HG02970 (cell line): Measurements from ENCODE around the gene FERMT2.
"Not testable (repeated sequence)": the region's sequence is repeated elsewhere in the genome, so short reads cannot be mapped to it uniquely, and the experiment has no call there.

Experiments used
- ATAC-seq: cut with Tn5 transposase; IDR thresholded peaks from one replicate; pipeline ENCODE4 v1.9.1; 2021; ENCODE audit warnings: mild to moderate bottlenecking, moderate library complexity, moderate number of reproducible peaks; ENCODE audit not compliant: unreplicated experiment, low FRiP score

Gene FERMT2

DNA sequence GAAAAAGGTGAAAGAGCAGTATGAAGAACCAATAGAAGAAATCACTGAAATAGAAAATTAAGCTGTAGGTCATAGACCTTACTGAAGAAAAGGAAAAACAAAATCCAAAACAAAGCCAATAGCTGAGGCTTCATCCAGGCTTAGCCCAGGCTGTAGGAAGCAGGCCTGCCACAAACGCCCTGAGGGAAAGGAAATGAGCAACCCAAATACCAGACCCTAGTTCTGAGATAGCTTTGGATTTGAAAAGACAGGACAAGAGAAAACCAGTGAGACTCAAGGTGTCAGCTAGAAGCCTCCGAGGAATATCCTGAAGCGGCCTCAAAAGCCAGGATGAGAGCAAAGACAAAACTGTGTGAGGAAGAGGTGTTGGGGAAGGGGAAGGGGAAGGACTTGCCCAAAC lies 79.2 kb downstream of the FERMT2 start:
- no peak for ATAC-seq

DNA sequence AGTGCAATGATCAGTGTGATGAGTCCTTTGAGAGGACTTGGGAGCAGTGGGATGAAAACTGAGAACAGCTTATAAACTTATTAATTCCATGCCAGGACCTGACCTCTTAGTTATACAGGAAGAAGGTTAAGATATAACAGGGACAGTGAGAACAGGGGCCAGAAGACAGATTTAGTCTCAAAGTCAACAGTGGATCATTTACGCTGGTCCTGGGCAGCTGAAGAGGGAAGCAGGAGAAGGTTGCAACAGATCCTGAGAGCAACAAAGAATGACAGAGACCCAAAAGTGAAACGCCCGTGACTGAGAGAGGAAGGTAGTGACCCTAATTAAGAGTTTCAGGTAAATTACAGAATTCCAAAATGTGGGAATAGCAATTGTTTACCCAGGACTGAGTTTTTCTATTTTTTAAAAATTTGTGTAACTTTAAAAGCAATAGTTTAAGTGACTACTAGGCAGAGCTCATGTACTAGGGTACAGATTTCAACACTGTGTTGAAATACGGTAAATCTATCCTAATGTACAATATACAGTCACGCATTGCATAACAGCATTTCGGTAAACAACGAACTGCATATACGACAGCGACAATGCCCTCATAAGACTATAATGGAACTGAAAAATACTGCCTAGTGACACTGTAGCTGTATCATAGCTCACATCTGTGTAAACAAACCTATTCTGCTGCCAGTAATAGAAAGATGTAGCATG lies 81.8 kb downstream of the FERMT2 start:
- ATAC-seq = no peak

DNA sequence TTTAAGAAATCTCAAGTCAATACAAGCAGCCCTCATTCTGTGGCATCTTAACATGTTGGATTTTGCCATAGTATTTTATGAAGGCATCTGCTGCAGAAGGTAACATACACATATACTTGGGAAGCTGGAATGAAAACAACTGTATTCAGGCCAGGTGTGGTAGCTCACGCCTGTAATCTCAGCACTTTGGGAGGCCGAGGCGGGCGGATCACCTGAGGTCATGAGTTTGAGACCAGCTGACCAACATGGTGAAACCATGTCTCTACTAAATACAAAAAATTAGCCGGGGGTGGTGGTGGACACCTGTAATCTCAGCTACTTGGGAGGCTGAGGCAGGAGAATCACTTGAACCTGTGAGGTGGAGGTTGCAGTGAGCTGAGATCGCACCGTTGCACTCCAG lies 86.0 kb downstream of the FERMT2 start:
- ATAC-seq = not testable (repeated sequence)

GRCh38 chr14:52863334-52863700 lies 87.5 kb downstream of the FERMT2 start:
- ATAC-seq = no peak

DNA sequence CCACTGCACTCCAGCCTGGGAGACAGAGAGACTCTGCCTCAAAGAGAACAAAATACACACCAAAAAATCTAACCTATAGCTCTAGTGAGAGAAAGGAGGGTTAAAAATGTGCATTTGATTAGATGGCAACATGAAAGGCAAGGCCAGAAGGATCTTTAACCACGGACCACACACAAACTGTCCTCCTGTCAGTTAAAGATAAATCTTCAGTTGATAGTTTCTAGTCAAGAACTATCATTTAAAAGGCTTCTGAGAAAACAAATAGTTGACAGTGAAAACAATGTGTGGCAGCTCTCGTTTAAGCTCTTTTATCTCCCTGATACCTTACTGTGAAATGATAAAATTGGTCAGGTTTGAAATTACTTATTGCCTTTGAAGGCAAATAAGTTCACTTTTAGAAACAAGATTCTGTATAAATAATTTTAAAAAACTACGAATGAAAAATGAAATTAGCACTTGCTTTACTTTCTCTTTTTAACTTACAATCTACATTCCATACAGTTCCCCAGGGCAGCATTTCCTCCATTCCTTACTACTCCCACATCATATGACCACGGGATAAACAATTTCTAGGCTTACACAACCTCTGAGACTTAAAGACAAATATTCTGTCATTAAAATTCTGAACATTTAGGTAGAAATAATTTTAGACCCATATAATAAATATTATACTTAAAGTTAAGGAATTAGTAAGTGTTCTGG lies 88.1 kb downstream of the FERMT2 start:
- ATAC-seq = no peak

GRCh38 chr14:52861403-52861802 lies 89.4 kb downstream of the FERMT2 start:
- no peak for ATAC-seq

DNA sequence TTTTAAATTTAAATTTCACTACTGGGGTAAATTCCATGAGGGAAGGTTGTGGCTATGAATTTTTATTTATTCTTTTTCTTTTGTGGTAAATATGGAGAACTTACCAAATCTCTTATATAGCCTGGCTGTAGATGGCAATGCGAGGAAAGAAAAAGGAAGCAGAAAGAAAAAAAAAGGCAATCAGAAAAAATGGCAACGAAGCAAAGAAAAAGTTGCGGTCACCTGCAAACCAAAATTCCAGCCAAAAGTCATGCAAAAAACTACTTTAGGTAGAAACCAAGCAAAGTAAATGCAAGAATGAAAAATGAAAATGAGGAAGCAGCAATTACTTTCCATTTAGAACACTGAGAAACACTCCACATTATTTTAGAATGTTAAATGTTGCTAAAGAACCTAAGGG lies 89.9 kb downstream of the FERMT2 start:
- no peak for ATAC-seq

GRCh38 chr14:52860209-52860608 lies 90.6 kb downstream of the FERMT2 start:
- no peak for ATAC-seq

GRCh38 chr14:52856139-52856538 lies 94.7 kb downstream of the FERMT2 start:
- ATAC-seq = no peak

DNA sequence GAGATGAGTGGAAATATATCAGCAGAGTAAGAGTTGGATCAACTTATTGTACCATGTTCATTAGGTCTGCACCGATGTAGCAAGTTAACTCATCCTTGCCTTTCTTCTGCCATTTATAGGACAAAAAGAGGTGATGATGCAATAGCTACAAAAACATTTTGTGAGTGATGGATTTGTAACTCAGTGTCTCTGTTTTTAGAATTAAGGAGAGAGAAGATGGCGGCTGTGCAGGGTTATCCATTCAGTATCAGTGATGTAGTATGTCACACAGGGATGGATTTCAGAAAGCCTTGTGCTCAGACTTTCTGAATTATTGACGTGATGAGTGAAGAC lies 97.4 kb downstream of the FERMT2 start:
- no peak for ATAC-seq

- ATAC-seq = no peak
Observed at GRCh38 chr14:52852810-52853521, 97.9 kb downstream of the FERMT2 start.

DNA sequence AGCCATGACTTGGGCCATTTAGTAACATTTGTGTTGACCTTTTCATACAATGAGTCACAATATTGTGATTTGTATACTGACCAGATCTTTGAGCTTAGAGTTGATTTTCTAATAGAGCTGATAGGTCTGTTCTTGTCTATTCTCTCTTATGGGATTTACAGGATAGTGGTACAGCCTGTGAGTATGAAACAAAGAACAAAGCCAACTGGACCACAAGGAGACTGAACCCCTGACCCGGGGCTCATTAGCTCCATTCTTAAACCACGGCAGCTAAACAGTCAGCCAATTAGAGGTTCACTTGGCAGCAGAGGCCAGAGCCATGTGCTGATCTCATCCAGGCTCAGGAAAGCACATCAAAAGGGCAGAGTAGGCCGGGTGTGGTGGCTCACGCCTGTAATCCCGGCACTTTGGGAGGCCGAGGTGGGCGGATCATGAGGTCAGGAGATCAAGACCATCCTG lies 100.4 kb downstream of the FERMT2 start:
- no peak for ATAC-seq

DNA sequence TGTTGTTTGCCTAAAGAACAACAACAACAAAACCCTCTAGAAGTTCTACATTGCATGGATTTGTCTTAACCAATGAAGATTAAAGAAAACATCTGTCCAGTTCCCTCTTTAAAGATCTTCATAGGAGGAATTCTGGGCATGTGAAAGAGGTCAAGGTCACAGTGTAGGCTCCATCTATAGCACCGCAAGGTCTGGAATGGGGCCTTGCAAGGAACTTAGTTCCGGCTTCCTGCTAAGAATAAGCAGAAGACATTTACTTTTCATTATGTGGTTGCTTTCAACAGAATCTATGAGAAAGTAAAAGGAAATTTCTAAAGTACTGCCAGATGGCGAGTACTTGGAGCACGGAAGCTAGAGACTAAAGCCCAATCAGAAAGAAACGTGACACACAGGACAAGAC lies 102.2 kb downstream of the FERMT2 start:
- no peak for ATAC-seq

GRCh38 chr14:52846591-52846990 lies 104.3 kb downstream of the FERMT2 start:
- no peak for ATAC-seq

DNA sequence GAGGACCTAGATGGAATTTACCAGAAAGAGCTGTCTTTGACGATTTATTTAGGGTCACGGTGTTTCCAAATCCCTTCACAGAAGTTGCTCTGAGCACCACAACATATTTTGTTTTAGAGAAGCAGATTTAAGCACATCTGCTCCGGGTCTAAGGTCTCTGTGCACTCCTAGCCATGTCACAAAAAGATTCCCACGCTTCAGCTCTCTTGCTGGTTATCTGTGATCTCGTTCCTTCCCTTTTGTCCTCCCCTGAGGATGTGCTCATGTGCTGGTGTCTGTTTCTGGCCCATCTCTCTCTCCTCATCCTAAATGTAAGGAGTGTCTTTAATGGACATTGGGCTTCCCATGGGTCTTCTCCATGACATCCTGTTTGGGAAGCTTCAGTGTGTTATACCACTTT lies 105.8 kb downstream of the FERMT2 start:
- no peak for ATAC-seq

GRCh38 chr14:52844262-52845060 lies 106.4 kb downstream of the FERMT2 start:
- no peak for ATAC-seq

DNA sequence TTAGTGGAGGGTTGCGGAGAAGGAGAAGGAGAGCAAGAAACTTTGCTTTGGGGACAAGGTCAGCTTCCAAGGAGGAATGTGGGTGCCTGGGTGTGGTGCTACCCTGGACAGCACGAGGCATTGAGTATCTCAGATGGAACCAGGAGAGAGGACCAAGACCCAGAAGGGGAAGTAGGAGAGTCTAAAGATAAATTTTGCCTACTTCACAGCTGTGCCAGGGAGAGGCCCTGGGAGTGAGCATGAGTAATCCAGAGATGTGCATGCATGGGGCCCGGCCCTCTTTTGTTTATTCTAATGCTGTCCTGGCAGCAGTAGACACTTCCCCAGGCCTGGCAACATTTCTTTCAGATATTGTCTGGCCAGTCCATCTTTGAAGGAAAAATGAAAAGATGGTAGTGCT lies 110.0 kb downstream of the FERMT2 start:
- ATAC-seq = no peak

- no peak for ATAC-seq
Observed at GRCh38 chr14:52837451-52837850, 113.4 kb downstream of the FERMT2 start.

GRCh38 chr14:52836063-52836462 lies 114.8 kb downstream of the FERMT2 start:
- no peak for ATAC-seq

DNA sequence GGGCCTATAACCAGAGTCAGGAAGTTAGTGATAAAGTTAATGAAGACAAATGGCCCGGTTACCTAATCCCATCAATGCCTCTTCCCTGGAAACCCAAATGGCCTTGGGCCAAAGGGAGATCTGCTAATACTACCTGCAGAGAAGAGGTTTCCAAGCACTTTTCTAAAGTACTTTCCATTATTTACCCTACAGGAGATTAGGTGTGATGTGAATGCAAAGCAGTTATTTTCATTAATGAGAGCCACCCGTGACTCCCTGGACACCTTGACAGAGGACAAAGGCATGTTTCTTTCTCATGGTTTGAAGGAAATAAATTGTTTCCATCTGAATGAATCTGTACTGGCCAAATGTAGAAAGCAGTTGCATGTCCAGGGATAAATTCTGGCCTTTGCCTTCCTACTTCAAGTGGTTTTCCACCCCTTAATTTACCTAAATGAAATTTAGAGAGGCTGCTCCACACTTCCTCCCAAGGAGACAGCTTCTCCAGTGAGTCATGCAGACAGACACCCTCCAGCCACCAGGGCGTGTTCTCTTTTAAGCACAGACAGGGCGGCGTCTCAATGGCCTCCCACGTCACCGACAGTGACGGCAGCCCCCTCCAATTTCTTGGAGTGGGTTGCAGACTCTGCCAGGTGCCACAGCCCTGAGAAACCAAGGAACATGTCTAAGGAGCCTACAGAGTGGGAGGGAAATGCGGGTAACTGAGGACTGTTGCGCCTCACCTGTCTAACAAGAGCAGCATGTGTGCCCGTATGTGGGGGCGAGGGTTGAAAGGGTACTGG lies 115.5 kb downstream of the FERMT2 start:
- ATAC-seq = no peak
